Muscle of arm (tissue), 12 donors: ENCODE measurements around the gene FCGR3A. TPM values are rescaled to one million over a fixed set of nuclear protein-coding genes. Genes with fewer than 3 reads are reported as not detected.

ENCODE experiments used
- DNase-seq: peaks from one replicate; pipeline ENCODE4 v3.0.0-alpha.2; 2013
- polyA plus RNA-seq, 12 donors: library from polyadenylated mRNA; unstranded; fragments of 120-200 nt; gene quantifications; one replicate each; pipeline ENCODE4 v1.2.1, GENCODE V29; 2013; ENCODE audit not compliant: insufficient read length in 12 of 12

The FCGR3A gene
- polyA plus RNA-seq, 12 donors, result 1.1 to 2.8 (median 2.2) TPM; not detected in 2

GRCh38 chr1:161505686-161506085 lies 43.9 kb downstream of the FCGR3A start:
- no peak for DNase-seq

- DNase-seq, result no peak
Observed at GRCh38 chr1:161503394-161503748, 46.2 kb downstream of the FCGR3A start.

- DNase-seq, result no peak
Observed at GRCh38 chr1:161502641-161503393, 46.8 kb downstream of the FCGR3A start.

GRCh38 chr1:161502181-161502580 lies 47.4 kb downstream of the FCGR3A start:
- no peak for DNase-seq

- DNase-seq, result no peak
Observed at GRCh38 chr1:161501234-161501633, 48.4 kb downstream of the FCGR3A start.

- peak; percentile 19 for DNase-seq
Observed at GRCh38 chr1:161499099-161500039, 50.2 kb downstream of the FCGR3A start.

GRCh38 chr1:161498646-161499045 lies 51.0 kb downstream of the FCGR3A start:
- no peak for DNase-seq

GRCh38 chr1:161497961-161498360 lies 51.7 kb downstream of the FCGR3A start:
- DNase-seq, result no peak

- no peak for DNase-seq
Observed at GRCh38 chr1:161495490-161495889, 54.1 kb downstream of the FCGR3A start.

- no peak for DNase-seq
Observed at GRCh38 chr1:161494091-161494735, 55.4 kb downstream of the FCGR3A start.

GRCh38 chr1:161492827-161493226 lies 56.8 kb downstream of the FCGR3A start:
- no peak for DNase-seq

Other genes with a start within 250 kb of the FCGR3A start
- gene MPZ, start 239.8 kb downstream of the FCGR3A start, polyA plus RNA-seq, result 10 to 100 TPM in 8 of 12 donors, 1 to 10 TPM in 3, not detected in 1; 5.7 to 39.9 (median 13.9) TPM
- gene SDHC, start 235.4 kb downstream of the FCGR3A start, polyA plus RNA-seq, result 100 to 1,000 TPM in 11 of 12 donors, 10 to 100 TPM in 1; 91.3 to 429 (median 132) TPM
- 1 to 10 TPM in 4 of 12 donors, under 1 TPM in 2, not detected in 6; 0.73 to 1.5 (median 1.3) TPM for gene CFAP126, start 181.9 kb downstream of the FCGR3A start, polyA plus RNA-seq
- 10 to 100 TPM in 1 of 12 donors, 1 to 10 TPM in 9, not detected in 2; 3.8 to 12.2 (median 5.2) TPM for gene FCGR2A, start 44.4 kb downstream of the FCGR3A start, polyA plus RNA-seq
- 1 to 10 TPM in 1 of 12 donors, under 1 TPM in 8, not detected in 3; 0.10 to 1.1 (median 0.38) TPM for gene HSPA6, start 25.3 kb downstream of the FCGR3A start, polyA plus RNA-seq
- 1 to 10 TPM in 1 of 12 donors, under 1 TPM in 8, not detected in 3; 0.12 to 3.1 (median 0.64) TPM for gene FCGR3B, start 81.4 kb upstream of the FCGR3A start, polyA plus RNA-seq
- under 1 TPM in 10 of 12 donors, not detected in 2; 0.04 to 0.51 (median 0.20) TPM for gene FCGR2B, start 113.3 kb upstream of the FCGR3A start, polyA plus RNA-seq
- 1 to 10 TPM in 1 of 12 donors, under 1 TPM in 8, not detected in 3; 0.13 to 4.5 (median 0.32) TPM for gene FCRLA, start 157.4 kb upstream of the FCGR3A start, polyA plus RNA-seq
- under 1 TPM in 10 of 12 donors, not detected in 2; 0.24 to 0.77 (median 0.40) TPM for gene FCRLB, start 171.7 kb upstream of the FCGR3A start, polyA plus RNA-seq
- gene DUSP12, start 200.0 kb upstream of the FCGR3A start, polyA plus RNA-seq, result 10 to 100 TPM in 11 of 12 donors, not detected in 1; 20.2 to 29.7 (median 25.1) TPM
- gene ATF6, start 216.5 kb upstream of the FCGR3A start, polyA plus RNA-seq, result 10 to 100 TPM in 11 of 12 donors, not detected in 1; 15.4 to 23.1 (median 19.7) TPM